Tibial nerve (tissue), 4 donors: ENCODE measurements around the gene RAC2. TPM values are rescaled to one million over a fixed set of nuclear protein-coding genes. Genes with fewer than 3 reads are reported as not detected.

Source experiments
- DNase-seq, 2 donors: peaks; one replicate each; pipeline ENCODE4 v3.0.0-alpha.2; 2019; ENCODE audit warnings: low spot score in 2 of 2
- H3K27ac ChIP-seq, 4 donors: fragments of 200-600 bp; sonication (generic) in 3 of 4; one replicate each; pipeline ENCODE4 v1.5.1; 2017 to 2019; ENCODE audit warnings: mild to moderate bottlenecking in 1 of 4
- H3K27me3 ChIP-seq, 2 donors: fragments of 200-600 bp; sonication (generic) in 1 of 2; one replicate each; pipeline versions ENCODE4 v1.5.1 to v1.6.0; 2017 to 2019
- H3K36me3 ChIP-seq, 3 donors: fragments of 200-600 bp; sonication (generic); one replicate each; pipeline ENCODE4 v1.5.1; 2018 to 2019
- H3K4me1 ChIP-seq, 4 donors: fragments of 200-600 bp; sonication (generic) in 3 of 4; one replicate each; pipeline ENCODE4 v1.5.1; 2017 to 2019
- H3K4me3 ChIP-seq, 4 donors: fragments of 200-600 bp; sonication (generic) in 3 of 4; one replicate each; pipeline ENCODE4 v1.5.1; 2017 to 2019; ENCODE audit warnings: mild to moderate bottlenecking in 1 of 4, moderate library complexity in 1 of 4
- H3K9me3 ChIP-seq, 4 donors: fragments of 200-600 bp; sonication (generic) in 3 of 4; one replicate each; pipeline ENCODE4 v1.5.1; 2017 to 2019
- EP300 ChIP-seq, 2 donors: sonication (generic); formaldehyde crosslinking; IDR thresholded peaks; one replicate each; pipeline ENCODE4 v1.6.1; 2017; ENCODE audit warnings: antibody characterized with exemption in 2 of 2, mild to moderate bottlenecking in 1 of 2
- POLR2A ChIP-seq, 2 donors: fragments of 450-650 bp; IDR thresholded peaks; one replicate each; pipeline ENCODE4 v1.6.1; 2017; ENCODE audit warnings: antibody characterized with exemption in 2 of 2, mild to moderate bottlenecking in 2 of 2, moderate library complexity in 2 of 2
- WGBS, 2 donors: methylation state at CpG; one replicate each; pipeline ENCODE4 v1.1.5; 2018; 5-methylcytosine and 5-hydroxymethylcytosine counted together
- total RNA-seq, 4 donors: library from RNA; depleted of rRNA; stranded (reverse); fragments of >200 nt; gene quantifications; one replicate each; pipeline ENCODE4 v1.1.0, GENCODE V29; 2016
- TF ChIP-seq, protein P1 (sequence below), 5 experiments: fragments of 200-600 bp in 3 of 5; fragments of 450-650 bp in 2 of 5; sonication (generic) in 3 of 5; IDR thresholded peaks; one replicate each; pipeline ENCODE4 v1.5.1; 2016 to 2019; ENCODE audit warnings: antibody characterized with exemption in 5 of 5, mild to moderate bottlenecking in 3 of 5, moderate library complexity in 2 of 5

Gene RAC2
- total RNA-seq, 4 donors from 2014 or later: 6.3 to 18.6 (median 7.8) TPM

DNA sequence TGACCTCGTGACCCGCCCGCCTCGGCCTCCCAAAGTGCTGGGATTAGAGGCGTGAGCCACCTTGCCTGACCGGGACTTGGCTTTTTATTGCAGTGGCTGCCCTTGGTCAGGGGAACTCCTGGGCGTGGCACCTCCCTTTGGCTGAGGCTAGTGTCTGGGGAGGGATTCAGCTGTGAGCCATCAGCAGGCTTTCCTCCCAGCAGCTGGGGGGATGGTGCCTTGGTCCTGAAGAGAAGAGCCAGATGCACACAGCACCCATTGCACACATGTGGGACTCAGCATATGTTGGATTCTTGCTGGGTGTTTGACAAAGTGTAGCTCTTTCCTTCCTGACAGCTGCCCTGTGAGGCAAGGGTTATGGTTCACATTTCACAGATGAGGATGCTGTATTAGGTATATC lies 46.7 kb upstream of the RAC2 start:
- Histone ChIP-seq H3K4me3 (no peak overlapping the region), H3K27ac (no peak overlapping the region), H3K9me3 (peaks cover 0 to 7% (median 0%) of the 10 kb centered on the region in 4 donors), H3K27me3 (peaks cover 0 to 12% of the 10 kb centered on the region in 2 donors), H3K36me3 (no peaks in the 10 kb centered on the region), H3K4me1 (no peaks in the 10 kb centered on the region)
- no peak for DNase-seq
- TF ChIP-seq EP300 (IDR thresholded peaks at IDR 0.05): no peak
- TF ChIP-seq, protein P1, sequence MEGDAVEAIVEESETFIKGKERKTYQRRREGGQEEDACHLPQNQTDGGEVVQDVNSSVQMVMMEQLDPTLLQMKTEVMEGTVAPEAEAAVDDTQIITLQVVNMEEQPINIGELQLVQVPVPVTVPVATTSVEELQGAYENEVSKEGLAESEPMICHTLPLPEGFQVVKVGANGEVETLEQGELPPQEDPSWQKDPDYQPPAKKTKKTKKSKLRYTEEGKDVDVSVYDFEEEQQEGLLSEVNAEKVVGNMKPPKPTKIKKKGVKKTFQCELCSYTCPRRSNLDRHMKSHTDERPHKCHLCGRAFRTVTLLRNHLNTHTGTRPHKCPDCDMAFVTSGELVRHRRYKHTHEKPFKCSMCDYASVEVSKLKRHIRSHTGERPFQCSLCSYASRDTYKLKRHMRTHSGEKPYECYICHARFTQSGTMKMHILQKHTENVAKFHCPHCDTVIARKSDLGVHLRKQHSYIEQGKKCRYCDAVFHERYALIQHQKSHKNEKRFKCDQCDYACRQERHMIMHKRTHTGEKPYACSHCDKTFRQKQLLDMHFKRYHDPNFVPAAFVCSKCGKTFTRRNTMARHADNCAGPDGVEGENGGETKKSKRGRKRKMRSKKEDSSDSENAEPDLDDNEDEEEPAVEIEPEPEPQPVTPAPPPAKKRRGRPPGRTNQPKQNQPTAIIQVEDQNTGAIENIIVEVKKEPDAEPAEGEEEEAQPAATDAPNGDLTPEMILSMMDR (IDR thresholded peaks at IDR 0.05): no peak
- TF ChIP-seq POLR2A (IDR thresholded peaks at IDR 0.05): no peak
- WGBS, 2 donors: 41 to 56% methylated on average over 7 of the region's 7 CpGs

DNA sequence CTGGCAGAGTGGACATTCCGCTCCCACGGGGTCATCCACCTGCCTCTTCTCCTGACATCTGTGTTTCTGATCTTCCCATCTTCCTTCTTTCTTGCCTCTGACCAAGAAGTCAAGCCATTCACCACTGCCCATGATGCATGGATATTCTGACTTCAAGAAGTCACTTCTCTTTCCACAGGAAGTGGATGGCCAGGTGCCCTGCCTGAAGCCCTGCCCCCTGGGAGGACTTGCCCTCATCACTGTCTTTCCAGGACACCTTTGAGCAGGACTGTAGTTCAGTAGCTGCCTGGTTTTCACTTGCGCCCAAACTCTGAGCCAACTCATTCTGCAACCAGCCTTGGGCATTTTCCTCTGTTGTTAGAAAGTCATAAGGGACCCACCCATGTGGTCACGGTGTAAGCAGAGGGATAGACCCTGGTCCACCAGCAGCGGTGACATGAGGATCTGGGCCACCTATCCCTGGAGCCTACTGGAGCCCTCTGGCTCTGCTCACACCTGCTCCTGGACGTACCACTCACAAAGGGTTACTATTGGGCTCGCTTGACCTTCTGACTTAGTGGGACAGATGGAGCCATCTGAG lies 45.2 kb upstream of the RAC2 start:
- no peak for DNase-seq
- peaks cover 0 to 7% (median 0%) of the 10 kb centered on the region in 4 donors for H3K9me3 ChIP-seq
- no peak for TF ChIP-seq EP300 (IDR thresholded peaks at IDR 0.05)
- TF ChIP-seq, protein P1 (IDR thresholded peaks at IDR 0.05): no peak
- TF ChIP-seq POLR2A (IDR thresholded peaks at IDR 0.05): no peak
- no peak overlapping the region for H3K27ac ChIP-seq
- no peaks in the 10 kb centered on the region for H3K4me1 ChIP-seq
- H3K4me3 ChIP-seq: no peak overlapping the region
- WGBS, 2 donors: 86 to 88% methylated on average over 7 of the region's 7 CpGs
- no peaks in the 10 kb centered on the region for H3K36me3 ChIP-seq
- H3K27me3 ChIP-seq: peaks cover 0 to 23% of the 10 kb centered on the region in 2 donors

DNA sequence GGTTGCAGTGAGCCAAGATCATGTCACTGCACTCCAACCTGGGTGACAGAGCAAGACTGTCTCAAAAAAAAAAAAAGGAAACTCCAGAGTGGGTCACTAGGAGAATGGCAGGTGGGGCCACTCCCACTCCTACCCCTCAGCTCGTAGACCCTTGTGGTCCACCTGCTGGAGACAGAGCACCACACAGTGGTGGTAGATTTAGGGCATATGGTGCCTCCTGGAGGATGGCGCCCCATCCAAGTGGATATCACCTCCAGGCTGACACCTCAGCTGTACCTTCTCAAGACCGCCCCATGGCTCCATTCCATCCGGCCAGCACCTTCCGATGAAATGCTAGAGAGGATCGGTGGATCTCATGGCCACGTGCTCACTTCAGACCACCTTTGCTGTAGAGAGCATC lies 44.5 kb upstream of the RAC2 start:
- Histone ChIP-seq H3K36me3 (no peaks in the 10 kb centered on the region), H3K27ac (no peak overlapping the region), H3K27me3 (peaks cover 0 to 30% of the 10 kb centered on the region in 2 donors), H3K9me3 (peaks cover 0 to 7% (median 0%) of the 10 kb centered on the region in 4 donors), H3K4me1 (no peaks in the 10 kb centered on the region), H3K4me3 (no peak overlapping the region)
- DNase-seq: no peak
- 89 to 94% methylated on average over 7 of the region's 7 CpGs for WGBS, 2 donors
- TF ChIP-seq POLR2A (IDR thresholded peaks at IDR 0.05) (no peak), EP300 (IDR thresholded peaks at IDR 0.05) (no peak)
- TF ChIP-seq, protein P1 (IDR thresholded peaks at IDR 0.05): no peak

DNA sequence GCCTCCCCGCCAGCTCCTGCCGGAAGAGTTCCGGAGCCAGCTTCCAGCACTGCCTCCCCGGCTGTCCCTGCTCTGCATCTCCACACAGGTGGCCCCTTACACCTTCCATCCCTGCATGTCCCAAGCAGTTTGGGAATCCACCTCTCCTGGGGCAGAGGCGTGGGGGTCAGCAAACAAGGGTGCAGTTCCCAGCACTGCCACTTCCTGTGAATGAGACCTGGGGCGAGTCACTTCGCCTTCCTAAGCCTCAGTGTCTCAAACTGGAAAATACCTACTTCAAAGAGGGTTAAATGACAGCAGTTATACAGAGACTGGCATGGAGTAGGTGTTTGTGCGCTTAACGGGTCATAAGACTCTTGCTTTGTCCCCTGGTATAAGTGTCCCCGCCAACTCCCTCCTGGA lies 43.5 kb upstream of the RAC2 start:
- Histone ChIP-seq H3K36me3 (no peaks in the 10 kb centered on the region), H3K4me3 (no peak overlapping the region), H3K4me1 (no peaks in the 10 kb centered on the region), H3K9me3 (peaks cover 0 to 7% (median 0%) of the 10 kb centered on the region in 4 donors), H3K27me3 (peaks cover 0 to 36% of the 10 kb centered on the region in 2 donors), H3K27ac (no peak overlapping the region)
- DNase-seq: no peak
- TF ChIP-seq, protein P1 (IDR thresholded peaks at IDR 0.05): no peak
- TF ChIP-seq EP300 (IDR thresholded peaks at IDR 0.05) (no peak), POLR2A (IDR thresholded peaks at IDR 0.05) (no peak)
- WGBS, 2 donors: 81 to 84% methylated on average over 10 of the region's 10 CpGs

DNA sequence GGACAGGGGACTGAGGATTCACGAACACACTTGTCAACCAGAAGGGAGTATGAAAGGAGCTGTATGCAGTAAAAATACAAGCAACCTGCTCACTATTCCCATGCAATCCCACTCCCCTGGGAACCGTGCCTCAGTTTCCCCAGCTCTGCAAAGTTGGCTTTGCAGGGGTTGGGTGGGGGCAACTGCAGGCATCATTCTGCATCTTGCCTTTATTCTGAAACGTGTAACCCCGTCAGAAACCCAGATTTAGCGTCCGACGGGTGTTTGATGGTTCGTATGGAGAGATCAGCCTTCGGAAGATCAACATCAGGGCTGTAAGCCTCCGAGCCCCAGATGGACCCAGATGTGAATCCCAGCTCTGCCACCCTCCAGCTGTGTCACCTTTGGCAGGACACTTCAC lies 41.9 kb upstream of the RAC2 start:
- TF ChIP-seq EP300 (IDR thresholded peaks at IDR 0.05): no peak
- TF ChIP-seq, protein P1 (IDR thresholded peaks at IDR 0.05): no peak
- TF ChIP-seq POLR2A (IDR thresholded peaks at IDR 0.05): no peak
- H3K27ac ChIP-seq: no peak overlapping the region
- no peak for DNase-seq
- no peaks in the 10 kb centered on the region for H3K4me1 ChIP-seq
- peaks cover 0 to 33% of the 10 kb centered on the region in 2 donors for H3K27me3 ChIP-seq
- H3K9me3 ChIP-seq: peaks cover 0 to 2% (median 0%) of the 10 kb centered on the region in 4 donors
- H3K4me3 ChIP-seq: no peak overlapping the region
- WGBS, 2 donors: 78 to 85% methylated on average over 10 of the region's 10 CpGs
- H3K36me3 ChIP-seq: no peaks in the 10 kb centered on the region
